Gastroesophageal sphincter (tissue), 4 donors: Measurements from ENCODE around the gene DCAF11. TPM values are rescaled to one million over a fixed set of nuclear protein-coding genes. Genes with fewer than 3 reads are reported as not detected.
"Not testable (repeated sequence)": the region's sequence is repeated elsewhere in the genome, so short reads cannot be mapped to it uniquely, and the experiment has no call there.

Source experiments
- ATAC-seq: fragments of 150-250 bp; one replicate; pipeline ENCODE4 v1.9.1; 2016; ENCODE audit warnings: mild to moderate bottlenecking, moderate library complexity
- H3K27ac ChIP-seq, 4 donors: fragments of 200-600 bp; sonication (generic) in 3 of 4; 1 replicate in 3 of 4; 2 replicates in 1 of 4; pipeline ENCODE4 v1.5.1; 2016 to 2019
- H3K27me3 ChIP-seq: fragments of 200-600 bp; sonication (generic); one replicate; pipeline ENCODE4 v1.5.1; 2019
- H3K36me3 ChIP-seq, 2 donors: fragments of 200-600 bp; sonication (generic); one replicate each; pipeline ENCODE4 v1.5.1; 2019; ENCODE audit warnings: control low read depth in 1 of 2
- H3K4me1 ChIP-seq, 3 donors: fragments of 200-600 bp; sonication (generic); 1 replicate in 2 of 3; 2 replicates in 1 of 3; pipeline ENCODE4 v1.5.1; 2016 to 2019; ENCODE audit warnings: control low read depth in 2 of 3
- H3K4me3 ChIP-seq, 2 donors: fragments of 200-600 bp; sonication (generic); one replicate each; pipeline ENCODE4 v1.5.1; 2019; ENCODE audit warnings: mild to moderate bottlenecking in 1 of 2, moderate library complexity in 1 of 2
- H3K9me3 ChIP-seq, 3 donors: fragments of 200-600 bp; sonication (generic); one replicate each; pipeline ENCODE4 v1.5.1; 2017 to 2019; ENCODE audit warnings: control low read depth in 2 of 3
- CTCF ChIP-seq, 4 experiments: fragments of 200-600 bp in 2 of 4; fragments of 450-650 bp in 2 of 4; sonication (generic) in 1 of 4; IDR thresholded peaks; one replicate each; pipeline ENCODE4 v1.5.1; 2017 to 2019; ENCODE audit warnings: antibody characterized with exemption in 4 of 4, mild to moderate bottlenecking in 2 of 4, moderate library complexity in 2 of 4
- EP300 ChIP-seq: sonication (generic); formaldehyde crosslinking; IDR thresholded peaks from one replicate; pipeline ENCODE4 v1.6.1; 2017; ENCODE audit warnings: antibody characterized with exemption, mild to moderate bottlenecking
- POLR2A ChIP-seq, 2 donors: fragments of 450-650 bp; IDR thresholded peaks; one replicate each; pipeline ENCODE4 v1.6.1; 2017; ENCODE audit warnings: antibody characterized with exemption in 2 of 2, mild to moderate bottlenecking in 2 of 2, moderate library complexity in 1 of 2
- POLR2AphosphoS5 ChIP-seq: sonication (generic); formaldehyde crosslinking; IDR thresholded peaks from one replicate; pipeline ENCODE4 v1.6.1; 2017; ENCODE audit warnings: antibody characterized with exemption
- WGBS, 2 donors: methylation state at CpG; one replicate each; pipeline ENCODE4 v1.1.5; 2018; ENCODE audit warnings: low coverage in 1 of 2; 5-methylcytosine and 5-hydroxymethylcytosine counted together
- total RNA-seq, 4 donors: library from RNA; depleted of rRNA; stranded (reverse); fragments of >200 nt; gene quantifications; one replicate each; pipeline ENCODE4 v1.1.0, GENCODE V29; 2016

DCAF11 gene
- total RNA-seq, 4 donors from 2014 or later: 58.0 to 81.6 (median 71.6) TPM

GRCh38 chr14:24103451-24103850 is 11.1 kb upstream of the DCAF11 start:
- WGBS, 2 donors: 86% methylated on average over 5 of the region's 13 CpGs; no CpG with 5 or more reads in 1 of the 2 donors
- ATAC-seq: no peak

GRCh38 chr14:24105609-24106239 is 8.9 kb upstream of the DCAF11 start:
- Histone ChIP-seq H3K36me3 (peaks cover 0 to 22% of the 10 kb centered on the region in 2 donors), H3K4me1 (peaks cover 0 to 11% (median 0%) of the 10 kb centered on the region in 3 donors)
- not testable (repeated sequence) for ATAC-seq, H3K4me3 ChIP-seq, H3K9me3 ChIP-seq, H3K27me3 ChIP-seq, H3K27ac ChIP-seq
- 57 to 84% methylated on average over 1 to 8 of the region's 8 CpGs for WGBS, 2 donors

More at GRCh38 chr14:24103451-24103850, 11.1 kb upstream of the DCAF11 start:
- peaks cover 0 to 3% (median 0%) of the 10 kb centered on the region in 3 donors for H3K4me1 ChIP-seq
- H3K9me3 ChIP-seq: no peaks in the 10 kb centered on the region
- no peak overlapping the region for H3K27ac ChIP-seq
- peaks cover 0 to 45% of the 10 kb centered on the region in 2 donors for H3K36me3 ChIP-seq
- no peak overlapping the region for H3K4me3 ChIP-seq
- TF ChIP-seq POLR2AphosphoS5 (no peak), CTCF (IDR thresholded peaks at IDR 0.05) (no peak), POLR2A (IDR thresholded peaks at IDR 0.05) (no peak), EP300 (no peak)
- no peaks in the 10 kb centered on the region for H3K27me3 ChIP-seq

- whole genome bisulfite sequencing, 2 donors: 89 to 96% methylated on average over 4 of the region's 4 CpGs
- Histone ChIP-seq H3K9me3 (no peaks in the 10 kb centered on the region), H3K4me3 (no peak overlapping the region), H3K4me1 (peaks cover 0 to 11% (median 0%) of the 10 kb centered on the region in 3 donors), H3K36me3 (peaks cover 0 to 20% of the 10 kb centered on the region in 2 donors), H3K27me3 (no peaks in the 10 kb centered on the region), H3K27ac (no peak overlapping the region)
- TF ChIP-seq POLR2AphosphoS5 (no peak), POLR2A (IDR thresholded peaks at IDR 0.05) (no peak), EP300 (no peak), CTCF (IDR thresholded peaks at IDR 0.05) (no peak)
- no peak for ATAC-seq
Observed at GRCh38 chr14:24106672-24107271, 7.8 kb upstream of the DCAF11 start.

GRCh38 chr14:24108336-24108874 is 6.2 kb upstream of the DCAF11 start:
- Histone ChIP-seq H3K4me3 (no peak overlapping the region), H3K27me3 (no peaks in the 10 kb centered on the region), H3K4me1 (peaks cover 0 to 16% (median 0%) of the 10 kb centered on the region in 3 donors), H3K9me3 (no peaks in the 10 kb centered on the region), H3K36me3 (peaks cover 0 to 11% of the 10 kb centered on the region in 2 donors), H3K27ac (peak overlapping the region in 1 of 4 donors; percentile 32)
- 17 to 39% methylated on average over 2 to 5 of the region's 5 CpGs for WGBS, 2 donors
- peak; percentile 8 for ATAC-seq
- TF ChIP-seq POLR2A (IDR thresholded peaks at IDR 0.05): no peak
- no peak for TF ChIP-seq EP300
- no peak for TF ChIP-seq CTCF (IDR thresholded peaks at IDR 0.05)
- no peak for TF ChIP-seq POLR2AphosphoS5

- no peak overlapping the region for H3K4me3 ChIP-seq
- WGBS, 2 donors: 87% methylated on average over 6 to 9 of the region's 9 CpGs
- peaks cover 0 to 18% (median 0%) of the 10 kb centered on the region in 3 donors for H3K4me1 ChIP-seq
- H3K27me3 ChIP-seq: no peaks in the 10 kb centered on the region
- H3K36me3 ChIP-seq: no peaks in the 10 kb centered on the region
- no peak for ATAC-seq
- no peak overlapping the region for H3K27ac ChIP-seq
- no peaks in the 10 kb centered on the region for H3K9me3 ChIP-seq
- TF ChIP-seq CTCF (IDR thresholded peaks at IDR 0.05) (no peak), EP300 (no peak), POLR2A (IDR thresholded peaks at IDR 0.05) (no peak), POLR2AphosphoS5 (no peak)
Observed at GRCh38 chr14:24110060-24110459, 4.5 kb upstream of the DCAF11 start.
